Measurements from ENCODE around the gene ASAP3. TPM values are rescaled to one million over a fixed set of nuclear protein-coding genes. Genes with fewer than 3 reads are reported as not detected.

ASAP3 gene
- total RNA-seq, 1 experiment from 2014 or later, result 71.2 TPM

GRCh38 chr1:23403038-23403336 lies 81.0 kb downstream of the ASAP3 start:
- Mint-ChIP-seq H3K4me1 (peaks cover 9% of the 10 kb centered on the region; the same call in 1 of the 2 replicates), H3K27ac (no peak overlapping the region), H3K36me3 (no peaks in the 10 kb centered on the region), H3K9me3 (no peaks in the 10 kb centered on the region), H3K27me3 (ENCODE audit: low read depth) (no peaks in the 10 kb centered on the region), H3K4me3 (no peak overlapping the region)
- no peak for DNase-seq (ENCODE audit: low spot score)
- ChIA-PET CTCF (interaction anchor here (0.9 to 3.0 kb wide), 11 partner anchors 8 to 431 kb away, joined by 4 to 48 read pairs (median 12); partner anchors contain the start of genes TCEA3 and ZNF436), POLR2A (no interaction called here)
- TF ChIP-seq JUN (CRISPR knock-in tag; IDR thresholded peaks at IDR 0.05) (no peak), RELA (CRISPR knock-in tag; IDR thresholded peaks at IDR 0.05; ENCODE audit: borderline replicate concordance) (no peak), ZSCAN18 (CRISPR knock-in tag; IDR thresholded peaks at IDR 0.05) (no peak), GABPB1 (CRISPR knock-in tag; IDR thresholded peaks at IDR 0.05) (no peak)
- no peak for ATAC-seq

- H3K27ac Mint-ChIP-seq, result no peak overlapping the region
- no peak overlapping the region for H3K4me3 Mint-ChIP-seq
- H3K4me1 Mint-ChIP-seq, result peaks cover 9% of the 10 kb centered on the region; the same call in 1 of the 2 replicates
- H3K27me3 Mint-ChIP-seq (ENCODE audit: low read depth), result no peaks in the 10 kb centered on the region
- ChIA-PET POLR2A (no interaction called here), CTCF (interaction anchor here (0.9 to 2.8 kb wide), 6 partner anchors 10 to 289 kb away, joined by 3 to 37 read pairs (median 9); partner anchors contain the start of genes RPL11 and TCEA3)
- H3K9me3 Mint-ChIP-seq, result no peaks in the 10 kb centered on the region
- TF ChIP-seq SP1 (CRISPR knock-in tag; conservative IDR thresholded peaks at IDR 0.05) (no peak), NR3C1 (CRISPR knock-in tag; conservative IDR thresholded peaks at IDR 0.05; ENCODE audit: low read depth) (no peak)
- no peaks in the 10 kb centered on the region for H3K36me3 Mint-ChIP-seq
- ATAC-seq (no peak), DNase-seq (ENCODE audit: low spot score) (no peak)
Measured at GRCh38 chr1:23402286-23403037, 81.5 kb downstream of the ASAP3 start.

DNA sequence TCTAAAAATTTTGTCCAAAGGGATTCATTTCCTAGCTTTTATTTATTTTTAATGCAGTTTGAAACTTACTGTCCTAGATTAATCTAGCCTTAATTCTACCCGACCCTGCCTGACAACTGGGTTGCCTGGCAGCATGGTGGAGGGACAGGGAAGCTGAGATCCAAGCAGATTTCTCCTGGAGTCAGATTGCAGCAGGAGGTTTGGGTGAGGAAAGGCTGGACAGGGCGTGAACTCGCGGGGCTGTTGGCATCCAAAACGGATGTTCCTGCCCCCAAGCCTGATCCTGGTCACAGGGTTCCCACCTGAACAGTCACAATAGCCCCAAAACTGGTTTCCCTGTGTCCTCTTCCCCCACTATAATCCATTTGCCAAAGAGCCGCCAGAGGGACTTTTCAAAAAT lies 82.7 kb downstream of the ASAP3 start:
- POLR2A ChIA-PET, result no interaction called here
- CTCF ChIA-PET, result interaction anchor here (2.0 kb wide), 1 partner anchor 30 kb away, joined by 6 read pairs; no protein-coding TSS in a partner anchor
- no peak for ATAC-seq
- no peak for TF ChIP-seq ETV6 (CRISPR knock-in tag; IDR thresholded peaks at IDR 0.05)
- TF ChIP-seq, protein P1, sequence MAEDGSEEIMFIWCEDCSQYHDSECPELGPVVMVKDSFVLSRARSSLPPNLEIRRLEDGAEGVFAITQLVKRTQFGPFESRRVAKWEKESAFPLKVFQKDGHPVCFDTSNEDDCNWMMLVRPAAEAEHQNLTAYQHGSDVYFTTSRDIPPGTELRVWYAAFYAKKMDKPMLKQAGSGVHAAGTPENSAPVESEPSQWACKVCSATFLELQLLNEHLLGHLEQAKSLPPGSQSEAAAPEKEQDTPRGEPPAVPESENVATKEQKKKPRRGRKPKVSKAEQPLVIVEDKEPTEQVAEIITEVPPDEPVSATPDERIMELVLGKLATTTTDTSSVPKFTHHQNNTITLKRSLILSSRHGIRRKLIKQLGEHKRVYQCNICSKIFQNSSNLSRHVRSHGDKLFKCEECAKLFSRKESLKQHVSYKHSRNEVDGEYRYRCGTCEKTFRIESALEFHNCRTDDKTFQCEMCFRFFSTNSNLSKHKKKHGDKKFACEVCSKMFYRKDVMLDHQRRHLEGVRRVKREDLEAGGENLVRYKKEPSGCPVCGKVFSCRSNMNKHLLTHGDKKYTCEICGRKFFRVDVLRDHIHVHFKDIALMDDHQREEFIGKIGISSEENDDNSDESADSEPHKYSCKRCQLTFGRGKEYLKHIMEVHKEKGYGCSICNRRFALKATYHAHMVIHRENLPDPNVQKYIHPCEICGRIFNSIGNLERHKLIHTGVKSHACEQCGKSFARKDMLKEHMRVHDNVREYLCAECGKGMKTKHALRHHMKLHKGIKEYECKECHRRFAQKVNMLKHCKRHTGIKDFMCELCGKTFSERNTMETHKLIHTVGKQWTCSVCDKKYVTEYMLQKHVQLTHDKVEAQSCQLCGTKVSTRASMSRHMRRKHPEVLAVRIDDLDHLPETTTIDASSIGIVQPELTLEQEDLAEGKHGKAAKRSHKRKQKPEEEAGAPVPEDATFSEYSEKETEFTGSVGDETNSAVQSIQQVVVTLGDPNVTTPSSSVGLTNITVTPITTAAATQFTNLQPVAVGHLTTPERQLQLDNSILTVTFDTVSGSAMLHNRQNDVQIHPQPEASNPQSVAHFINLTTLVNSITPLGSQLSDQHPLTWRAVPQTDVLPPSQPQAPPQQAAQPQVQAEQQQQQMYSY (CRISPR knock-in tag; IDR thresholded peaks at IDR 0.05), result no peak
- TF ChIP-seq NR1H2 (CRISPR knock-in tag; IDR thresholded peaks at IDR 0.05), result no peak
- no peak for TF ChIP-seq NFYB (CRISPR knock-in tag; conservative IDR thresholded peaks at IDR 0.05; ENCODE audit: low read depth)
- TF ChIP-seq GRHL2 (CRISPR knock-in tag; IDR thresholded peaks at IDR 0.05; ENCODE audit: insufficient replicate concordance, severe bottlenecking), result no peak
- TF ChIP-seq FOXJ3 (CRISPR knock-in tag; IDR thresholded peaks at IDR 0.05; ENCODE audit: borderline replicate concordance), result no peak
- TF ChIP-seq TP53 (CRISPR knock-in tag; IDR thresholded peaks at IDR 0.05), result no peak
- Mint-ChIP-seq H3K27me3 (ENCODE audit: low read depth) (no peaks in the 10 kb centered on the region), H3K4me1 (peaks cover 9% of the 10 kb centered on the region; the same call in 1 of the 2 replicates), H3K36me3 (no peaks in the 10 kb centered on the region), H3K27ac (no peak overlapping the region), H3K9me3 (no peaks in the 10 kb centered on the region), H3K4me3 (no peak overlapping the region)
- no peak for DNase-seq (ENCODE audit: low spot score)

Data from WTC11 (cell line).